ENCODE results near the gene CRACR2A. TPM values are rescaled to one million over a fixed set of nuclear protein-coding genes. Genes with fewer than 3 reads are reported as not detected.

CRACR2A gene
- total RNA-seq, 4 donors from 2014 or later: 0.47 to 1.7 (median 1.1) TPM

- H3K36me3 ChIP-seq: no peaks in the 10 kb centered on the region
- H3K4me3 ChIP-seq: no peak overlapping the region
- ATAC-seq (no peak), DNase-seq (no peak)
- H3K9me3 ChIP-seq: no peaks in the 10 kb centered on the region
- H3K27me3 ChIP-seq: no peaks in the 10 kb centered on the region
- in situ Hi-C loops (cut with MboI; ENCODE audit: low sequenced_read_pairs in 4 of 4) (no loop called here), intact Hi-C loops (cut with DNase I; ENCODE audit: low total_unique reads) (no loop called here)
- H3K4me1 ChIP-seq: peaks cover 0 to 6% of the 10 kb centered on the region in 2 donors
- TF ChIP-seq, protein P1, sequence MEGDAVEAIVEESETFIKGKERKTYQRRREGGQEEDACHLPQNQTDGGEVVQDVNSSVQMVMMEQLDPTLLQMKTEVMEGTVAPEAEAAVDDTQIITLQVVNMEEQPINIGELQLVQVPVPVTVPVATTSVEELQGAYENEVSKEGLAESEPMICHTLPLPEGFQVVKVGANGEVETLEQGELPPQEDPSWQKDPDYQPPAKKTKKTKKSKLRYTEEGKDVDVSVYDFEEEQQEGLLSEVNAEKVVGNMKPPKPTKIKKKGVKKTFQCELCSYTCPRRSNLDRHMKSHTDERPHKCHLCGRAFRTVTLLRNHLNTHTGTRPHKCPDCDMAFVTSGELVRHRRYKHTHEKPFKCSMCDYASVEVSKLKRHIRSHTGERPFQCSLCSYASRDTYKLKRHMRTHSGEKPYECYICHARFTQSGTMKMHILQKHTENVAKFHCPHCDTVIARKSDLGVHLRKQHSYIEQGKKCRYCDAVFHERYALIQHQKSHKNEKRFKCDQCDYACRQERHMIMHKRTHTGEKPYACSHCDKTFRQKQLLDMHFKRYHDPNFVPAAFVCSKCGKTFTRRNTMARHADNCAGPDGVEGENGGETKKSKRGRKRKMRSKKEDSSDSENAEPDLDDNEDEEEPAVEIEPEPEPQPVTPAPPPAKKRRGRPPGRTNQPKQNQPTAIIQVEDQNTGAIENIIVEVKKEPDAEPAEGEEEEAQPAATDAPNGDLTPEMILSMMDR (IDR thresholded peaks at IDR 0.05 in 4 of 5, conservative IDR thresholded peaks at IDR 0.05 in 1 of 5): no peak
- TF ChIP-seq POLR2A (IDR thresholded peaks at IDR 0.05): no peak
- no peak overlapping the region for H3K27ac ChIP-seq
Observed at GRCh38 chr12:3595721-3596120, 157.2 kb downstream of the CRACR2A start.

DNA sequence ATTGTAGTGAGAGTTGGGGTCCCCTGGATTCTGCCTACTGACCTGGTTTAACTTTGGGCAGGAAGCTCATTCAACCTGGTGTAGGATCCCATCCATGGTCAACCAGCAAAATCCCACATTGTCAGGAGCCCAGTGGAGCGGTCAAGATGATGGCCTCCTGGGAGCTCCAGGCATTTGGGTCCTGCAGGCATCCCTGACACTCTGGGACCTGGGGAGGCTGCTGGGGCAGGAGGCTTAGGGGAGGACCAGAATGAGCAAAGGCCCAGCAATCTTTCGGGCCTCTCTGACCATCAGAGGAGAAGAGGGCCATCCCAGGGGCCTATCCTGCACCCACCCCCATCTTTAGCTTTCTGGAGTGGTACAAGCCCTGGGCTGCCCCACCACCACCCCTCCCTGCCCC, 157.9 kb downstream of the CRACR2A start:
- ATAC-seq (no peak), DNase-seq (no peak)
- intact Hi-C loops (cut with DNase I; ENCODE audit: low total_unique reads): no loop called here
- H3K27me3 ChIP-seq: no peaks in the 10 kb centered on the region
- H3K4me1 ChIP-seq: no peaks in the 10 kb centered on the region
- no peak for TF ChIP-seq POLR2A (IDR thresholded peaks at IDR 0.05)
- no peaks in the 10 kb centered on the region for H3K9me3 ChIP-seq
- in situ Hi-C loops (cut with MboI; ENCODE audit: low sequenced_read_pairs in 4 of 4): no loop called here
- H3K4me3 ChIP-seq: no peak overlapping the region
- no peak overlapping the region for H3K27ac ChIP-seq
- no peaks in the 10 kb centered on the region for H3K36me3 ChIP-seq

DNA sequence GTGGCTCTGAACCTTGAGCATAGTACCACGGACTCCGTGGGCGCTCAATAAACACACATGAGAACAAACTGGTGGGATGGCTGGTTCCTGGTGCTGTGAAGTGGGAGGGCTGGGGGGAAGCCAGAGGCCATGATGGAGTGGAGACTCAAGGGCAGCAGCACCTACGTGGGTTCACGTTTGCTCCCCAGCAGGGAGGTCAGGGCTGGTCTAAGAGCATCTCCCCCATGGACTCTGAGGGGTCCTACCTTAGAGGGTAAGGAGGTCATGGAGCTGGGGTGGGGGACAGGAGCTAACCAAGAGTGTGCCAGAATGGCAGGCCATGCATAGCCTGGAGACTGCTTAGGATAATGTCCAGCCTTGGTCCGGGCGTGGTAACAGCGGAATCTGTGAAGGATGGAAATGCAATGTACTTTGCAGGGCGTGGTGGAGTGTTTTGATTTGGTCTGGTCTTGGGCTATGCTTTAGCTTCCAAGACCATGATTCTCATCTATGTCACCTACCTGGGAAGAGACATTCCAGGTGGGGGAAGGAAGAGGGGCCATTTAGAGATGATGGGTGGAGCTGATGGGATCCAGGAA, 158.9 kb downstream of the CRACR2A start:
- no peak for ATAC-seq
- H3K27me3 ChIP-seq: no peaks in the 10 kb centered on the region
- H3K4me3 ChIP-seq: no peak overlapping the region
- no peak for TF ChIP-seq POLR2A (IDR thresholded peaks at IDR 0.05)
- TF ChIP-seq, protein P1 (IDR thresholded peaks at IDR 0.05 in 4 of 5, conservative IDR thresholded peaks at IDR 0.05 in 1 of 5): no peak
- H3K27ac ChIP-seq: no peak overlapping the region
- intact Hi-C loops (cut with DNase I; ENCODE audit: low total_unique reads) (no loop called here), in situ Hi-C loops (cut with MboI; ENCODE audit: low sequenced_read_pairs in 4 of 4) (no loop called here)
- no peaks in the 10 kb centered on the region for H3K4me1 ChIP-seq
- no peaks in the 10 kb centered on the region for H3K9me3 ChIP-seq
- DNase-seq: no peak
- H3K36me3 ChIP-seq: no peaks in the 10 kb centered on the region

- Histone ChIP-seq H3K36me3 (no peaks in the 10 kb centered on the region), H3K9me3 (no peaks in the 10 kb centered on the region), H3K27me3 (no peaks in the 10 kb centered on the region), H3K4me1 (no peaks in the 10 kb centered on the region), H3K27ac (no peak overlapping the region), H3K4me3 (no peak overlapping the region)
- no peak for ATAC-seq
- no peak for TF ChIP-seq POLR2A (IDR thresholded peaks at IDR 0.05)
- TF ChIP-seq, protein P1 (IDR thresholded peaks at IDR 0.05 in 4 of 5, conservative IDR thresholded peaks at IDR 0.05 in 1 of 5): no peak
- in situ Hi-C loops (cut with MboI; ENCODE audit: low sequenced_read_pairs in 4 of 4): no loop called here
- no peak for DNase-seq
- intact Hi-C loops (cut with DNase I; ENCODE audit: low total_unique reads): no loop called here
Observed at GRCh38 chr12:3592856-3593625, 159.9 kb downstream of the CRACR2A start.

- H3K27me3 ChIP-seq: no peaks in the 10 kb centered on the region
- H3K36me3 ChIP-seq: no peaks in the 10 kb centered on the region
- H3K27ac ChIP-seq: no peak overlapping the region
- H3K4me1 ChIP-seq: no peaks in the 10 kb centered on the region
- no peak overlapping the region for H3K4me3 ChIP-seq
- intact Hi-C loops (cut with DNase I; ENCODE audit: low total_unique reads): no loop called here
- no peak for TF ChIP-seq POLR2A (IDR thresholded peaks at IDR 0.05)
- TF ChIP-seq, protein P1 (IDR thresholded peaks at IDR 0.05 in 4 of 5, conservative IDR thresholded peaks at IDR 0.05 in 1 of 5): no peak
- in situ Hi-C loops (cut with MboI; ENCODE audit: low sequenced_read_pairs in 4 of 4): no loop called here
- no peak for ATAC-seq
- DNase-seq: no peak
- H3K9me3 ChIP-seq: no peaks in the 10 kb centered on the region
Observed at GRCh38 chr12:3589745-3590144, 163.2 kb downstream of the CRACR2A start.
